H1 (cell line): ENCODE results near the gene MIA3.

Source experiments
- CHD2 ChIP-seq: IDR thresholded peaks from 2 replicates; pipeline ENCODE4 v1.6.1; 2012; ENCODE audit warnings: low read length, improper control_type of control experiment
- NRF1 ChIP-seq: IDR thresholded peaks from 2 replicates; pipeline ENCODE4 v1.6.1; 2011; ENCODE audit warnings: mild to moderate bottlenecking, low read depth, low read length, improper control_type of control experiment
- POLR2A ChIP-seq, 2 experiments: IDR thresholded peaks; 1 replicate in 1 of 2; 2 replicates in 1 of 2; pipeline ENCODE4 v1.6.1; 2011; ENCODE audit warnings: low read depth in 2 of 2, low read length in 2 of 2, mild to moderate bottlenecking in 2 of 2; ENCODE audit errors: control extremely low read depth in 1 of 2
- SIN3A ChIP-seq, 2 experiments: IDR thresholded peaks in 1 of 2; conservative IDR thresholded peaks in 1 of 2; 2 replicates each; pipeline ENCODE4 v1.6.1; 2011 to 2012; ENCODE audit warnings: low read length in 2 of 2, improper control_type of control experiment in 1 of 2, low read depth in 1 of 2, mild to moderate bottlenecking in 1 of 2
- SIX5 ChIP-seq: IDR thresholded peaks from 2 replicates; pipeline ENCODE4 v1.6.1; 2011; ENCODE audit warnings: mild to moderate bottlenecking, low read depth, low read length
- TF ChIP-seq, protein P1 (sequence below), 3 experiments: IDR thresholded peaks; 1 replicate in 2 of 3; 2 replicates in 1 of 3; pipeline versions ENCODE4 v1.5.1 to v1.6.1; 2011; ENCODE audit warnings: low read length in 3 of 3, mild to moderate bottlenecking in 3 of 3, inconsistent platforms in 2 of 3, low read depth in 1 of 3, moderate library complexity in 1 of 3; ENCODE audit not compliant: insufficient read depth in 1 of 3; ENCODE audit errors: control extremely low read depth in 1 of 3

DNA sequence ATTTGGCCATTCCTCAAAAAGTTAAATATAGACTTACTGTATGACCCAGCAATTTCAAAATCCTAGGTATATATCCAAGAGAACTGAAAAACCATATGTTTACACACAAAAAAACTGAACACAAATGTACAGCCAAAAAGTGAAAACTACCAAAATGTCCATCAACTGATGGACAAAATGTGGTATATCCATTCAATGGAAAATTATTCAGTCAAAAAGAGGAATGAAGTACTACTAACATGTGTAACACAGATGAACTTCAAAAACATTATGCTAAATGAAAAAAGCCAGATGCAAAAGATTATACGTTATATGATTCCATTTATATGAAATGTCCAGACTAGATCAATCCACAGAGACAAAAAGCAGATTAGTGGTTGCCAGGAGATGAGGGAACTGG lies 86.4 kb downstream of the MIA3 start:
- TF ChIP-seq CHD2 (no peak), SIX5 (no peak), NRF1 (no peak), POLR2A (IDR thresholded peaks at IDR 0.05; ENCODE audit: control extremely low read depth in 1 of 2, low read depth in 2 of 2, low read length in 2 of 2) (no peak), SIN3A (conservative IDR thresholded peaks at IDR 0.05 in 1 of 2, IDR thresholded peaks at IDR 0.05 in 1 of 2; ENCODE audit: low read depth in 1 of 2, low read length in 2 of 2) (no peak)
- TF ChIP-seq, protein P1, sequence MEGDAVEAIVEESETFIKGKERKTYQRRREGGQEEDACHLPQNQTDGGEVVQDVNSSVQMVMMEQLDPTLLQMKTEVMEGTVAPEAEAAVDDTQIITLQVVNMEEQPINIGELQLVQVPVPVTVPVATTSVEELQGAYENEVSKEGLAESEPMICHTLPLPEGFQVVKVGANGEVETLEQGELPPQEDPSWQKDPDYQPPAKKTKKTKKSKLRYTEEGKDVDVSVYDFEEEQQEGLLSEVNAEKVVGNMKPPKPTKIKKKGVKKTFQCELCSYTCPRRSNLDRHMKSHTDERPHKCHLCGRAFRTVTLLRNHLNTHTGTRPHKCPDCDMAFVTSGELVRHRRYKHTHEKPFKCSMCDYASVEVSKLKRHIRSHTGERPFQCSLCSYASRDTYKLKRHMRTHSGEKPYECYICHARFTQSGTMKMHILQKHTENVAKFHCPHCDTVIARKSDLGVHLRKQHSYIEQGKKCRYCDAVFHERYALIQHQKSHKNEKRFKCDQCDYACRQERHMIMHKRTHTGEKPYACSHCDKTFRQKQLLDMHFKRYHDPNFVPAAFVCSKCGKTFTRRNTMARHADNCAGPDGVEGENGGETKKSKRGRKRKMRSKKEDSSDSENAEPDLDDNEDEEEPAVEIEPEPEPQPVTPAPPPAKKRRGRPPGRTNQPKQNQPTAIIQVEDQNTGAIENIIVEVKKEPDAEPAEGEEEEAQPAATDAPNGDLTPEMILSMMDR (IDR thresholded peaks at IDR 0.05; ENCODE audit: control extremely low read depth in 1 of 3, insufficient read depth in 1 of 3, low read depth in 1 of 3, low read length in 3 of 3) = no peak
